GM23338 (cell line): ENCODE results near the gene XYLT1.

Experiments used
- CREB1 ChIP-seq: fragments of 250-450 bp; sonication (Bioruptor Pico); IDR thresholded peaks from 2 replicates; pipeline ENCODE4 v1.5.0; 2020; ENCODE audit warnings: low read depth, mild to moderate bottlenecking, moderate library complexity
- EZH2 ChIP-seq: fragments of 200-600 bp; sonication (generic); IDR thresholded peaks from one replicate; pipeline ENCODE4 v1.8.0; 2017; ENCODE audit warnings: antibody characterized with exemption, mild to moderate bottlenecking, low read depth; ENCODE audit not compliant: unreplicated experiment
- EZH2phosphoT487 ChIP-seq: fragments of 200-600 bp; sonication (generic); IDR thresholded peaks from one replicate; pipeline ENCODE4 v1.8.1; 2018; ENCODE audit warnings: antibody characterized with exemption; ENCODE audit not compliant: unreplicated experiment
- JUNB ChIP-seq: IDR thresholded peaks from one replicate; pipeline ENCODE4 v1.6.1; 2016; ENCODE audit warnings: antibody characterized with exemption; ENCODE audit not compliant: unreplicated experiment
- NANOG ChIP-seq: IDR thresholded peaks from 2 replicates; pipeline ENCODE4 v1.6.1; 2016; ENCODE audit warnings: antibody characterized with exemption, borderline replicate concordance
- POLR2AphosphoS5 ChIP-seq: IDR thresholded peaks from 2 replicates; pipeline ENCODE4 v1.6.1; 2016; ENCODE audit warnings: antibody characterized with exemption, low read depth
- STAT1 ChIP-seq: IDR thresholded peaks from one replicate; pipeline ENCODE4 v1.6.1; 2016; ENCODE audit warnings: antibody characterized with exemption; ENCODE audit not compliant: unreplicated experiment
- ZNF114 ChIP-seq: fragments of 250-450 bp; sonication (Bioruptor Pico); IDR thresholded peaks from 2 replicates; pipeline ENCODE4 v1.5.0; 2020; ENCODE audit warnings: mild to moderate bottlenecking, moderate library complexity
- ZNF331 ChIP-seq: fragments of 250-450 bp; sonication (Bioruptor Pico); IDR thresholded peaks from 2 replicates; pipeline ENCODE4 v1.5.0; 2020; ENCODE audit warnings: low read depth, mild to moderate bottlenecking, moderate library complexity
- TF ChIP-seq, protein P1 (sequence below), 2 experiments: fragments of 200-600 bp in 1 of 2; sonication (generic) in 1 of 2; conservative IDR thresholded peaks; 2 replicates each; pipeline versions ENCODE4 v1.5.1 to v1.6.1; 2016 to 2017; ENCODE audit warnings: antibody characterized with exemption in 2 of 2, low read depth in 2 of 2, mild to moderate bottlenecking in 2 of 2, moderate library complexity in 1 of 2
- TF ChIP-seq, protein P2 (sequence below): IDR thresholded peaks from one replicate; pipeline ENCODE4 v1.6.1; 2018; ENCODE audit warnings: antibody characterized with exemption; ENCODE audit not compliant: unreplicated experiment
- TF ChIP-seq, protein P3 (sequence below): IDR thresholded peaks from 2 replicates; pipeline ENCODE4 v1.6.1; 2016; ENCODE audit warnings: antibody characterized with exemption

DNA sequence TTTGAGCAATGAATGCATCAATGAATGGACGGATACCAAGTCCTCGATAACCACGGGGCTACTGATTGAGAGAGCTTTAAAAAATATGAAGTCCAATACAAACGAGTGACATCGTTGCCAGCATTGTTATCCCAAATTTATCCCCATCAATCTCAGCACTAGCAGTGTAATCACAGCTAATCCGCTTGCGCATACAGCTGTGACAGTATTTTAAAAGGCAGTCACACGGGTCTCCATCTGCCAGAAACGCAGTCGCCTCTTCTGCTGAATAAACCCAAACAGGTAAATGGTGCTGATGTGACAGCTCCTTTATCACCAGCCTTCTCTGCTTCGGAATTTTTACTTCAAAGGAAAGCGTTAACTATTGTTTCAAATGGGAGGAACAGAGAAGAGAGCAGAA lies 311.1 kb downstream of the XYLT1 start:
- TF ChIP-seq CREB1 (CRISPR knock-in tag) (no peak), EZH2 (no peak), JUNB (no peak), POLR2AphosphoS5 (no peak), EZH2phosphoT487 (no peak), ZNF331 (CRISPR knock-in tag) (no peak), NANOG (no peak), STAT1 (no peak), ZNF114 (CRISPR knock-in tag) (no peak)
- TF ChIP-seq, protein P1, sequence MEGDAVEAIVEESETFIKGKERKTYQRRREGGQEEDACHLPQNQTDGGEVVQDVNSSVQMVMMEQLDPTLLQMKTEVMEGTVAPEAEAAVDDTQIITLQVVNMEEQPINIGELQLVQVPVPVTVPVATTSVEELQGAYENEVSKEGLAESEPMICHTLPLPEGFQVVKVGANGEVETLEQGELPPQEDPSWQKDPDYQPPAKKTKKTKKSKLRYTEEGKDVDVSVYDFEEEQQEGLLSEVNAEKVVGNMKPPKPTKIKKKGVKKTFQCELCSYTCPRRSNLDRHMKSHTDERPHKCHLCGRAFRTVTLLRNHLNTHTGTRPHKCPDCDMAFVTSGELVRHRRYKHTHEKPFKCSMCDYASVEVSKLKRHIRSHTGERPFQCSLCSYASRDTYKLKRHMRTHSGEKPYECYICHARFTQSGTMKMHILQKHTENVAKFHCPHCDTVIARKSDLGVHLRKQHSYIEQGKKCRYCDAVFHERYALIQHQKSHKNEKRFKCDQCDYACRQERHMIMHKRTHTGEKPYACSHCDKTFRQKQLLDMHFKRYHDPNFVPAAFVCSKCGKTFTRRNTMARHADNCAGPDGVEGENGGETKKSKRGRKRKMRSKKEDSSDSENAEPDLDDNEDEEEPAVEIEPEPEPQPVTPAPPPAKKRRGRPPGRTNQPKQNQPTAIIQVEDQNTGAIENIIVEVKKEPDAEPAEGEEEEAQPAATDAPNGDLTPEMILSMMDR (conservative IDR thresholded peaks at IDR 0.05; ENCODE audit: low read depth in 2 of 2), result no peak
- TF ChIP-seq, protein P2, sequence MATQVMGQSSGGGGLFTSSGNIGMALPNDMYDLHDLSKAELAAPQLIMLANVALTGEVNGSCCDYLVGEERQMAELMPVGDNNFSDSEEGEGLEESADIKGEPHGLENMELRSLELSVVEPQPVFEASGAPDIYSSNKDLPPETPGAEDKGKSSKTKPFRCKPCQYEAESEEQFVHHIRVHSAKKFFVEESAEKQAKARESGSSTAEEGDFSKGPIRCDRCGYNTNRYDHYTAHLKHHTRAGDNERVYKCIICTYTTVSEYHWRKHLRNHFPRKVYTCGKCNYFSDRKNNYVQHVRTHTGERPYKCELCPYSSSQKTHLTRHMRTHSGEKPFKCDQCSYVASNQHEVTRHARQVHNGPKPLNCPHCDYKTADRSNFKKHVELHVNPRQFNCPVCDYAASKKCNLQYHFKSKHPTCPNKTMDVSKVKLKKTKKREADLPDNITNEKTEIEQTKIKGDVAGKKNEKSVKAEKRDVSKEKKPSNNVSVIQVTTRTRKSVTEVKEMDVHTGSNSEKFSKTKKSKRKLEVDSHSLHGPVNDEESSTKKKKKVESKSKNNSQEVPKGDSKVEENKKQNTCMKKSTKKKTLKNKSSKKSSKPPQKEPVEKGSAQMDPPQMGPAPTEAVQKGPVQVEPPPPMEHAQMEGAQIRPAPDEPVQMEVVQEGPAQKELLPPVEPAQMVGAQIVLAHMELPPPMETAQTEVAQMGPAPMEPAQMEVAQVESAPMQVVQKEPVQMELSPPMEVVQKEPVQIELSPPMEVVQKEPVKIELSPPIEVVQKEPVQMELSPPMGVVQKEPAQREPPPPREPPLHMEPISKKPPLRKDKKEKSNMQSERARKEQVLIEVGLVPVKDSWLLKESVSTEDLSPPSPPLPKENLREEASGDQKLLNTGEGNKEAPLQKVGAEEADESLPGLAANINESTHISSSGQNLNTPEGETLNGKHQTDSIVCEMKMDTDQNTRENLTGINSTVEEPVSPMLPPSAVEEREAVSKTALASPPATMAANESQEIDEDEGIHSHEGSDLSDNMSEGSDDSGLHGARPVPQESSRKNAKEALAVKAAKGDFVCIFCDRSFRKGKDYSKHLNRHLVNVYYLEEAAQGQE, result no peak
- TF ChIP-seq, protein P3, sequence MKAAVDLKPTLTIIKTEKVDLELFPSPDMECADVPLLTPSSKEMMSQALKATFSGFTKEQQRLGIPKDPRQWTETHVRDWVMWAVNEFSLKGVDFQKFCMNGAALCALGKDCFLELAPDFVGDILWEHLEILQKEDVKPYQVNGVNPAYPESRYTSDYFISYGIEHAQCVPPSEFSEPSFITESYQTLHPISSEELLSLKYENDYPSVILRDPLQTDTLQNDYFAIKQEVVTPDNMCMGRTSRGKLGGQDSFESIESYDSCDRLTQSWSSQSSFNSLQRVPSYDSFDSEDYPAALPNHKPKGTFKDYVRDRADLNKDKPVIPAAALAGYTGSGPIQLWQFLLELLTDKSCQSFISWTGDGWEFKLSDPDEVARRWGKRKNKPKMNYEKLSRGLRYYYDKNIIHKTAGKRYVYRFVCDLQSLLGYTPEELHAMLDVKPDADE, result no peak
